Stomach (tissue), 4 donors: ENCODE measurements around the gene SIRT1.

Experiments used
- CTCF ChIP-seq, 7 experiments: fragments of 450-650 bp in 4 of 7; fragments of 200-600 bp in 3 of 7; sonication (generic) in 3 of 7; IDR thresholded peaks; one replicate each; pipeline ENCODE4 v1.5.1; 2016 to 2019; ENCODE audit warnings: antibody characterized with exemption in 7 of 7, control low read depth in 2 of 7, mild to moderate bottlenecking in 1 of 7
- EP300 ChIP-seq: sonication (generic); formaldehyde crosslinking; IDR thresholded peaks from one replicate; pipeline ENCODE4 v1.6.1; 2017; ENCODE audit warnings: antibody characterized with exemption
- POLR2A ChIP-seq, 4 donors: fragments of 450-650 bp; IDR thresholded peaks; one replicate each; pipeline ENCODE4 v1.6.1; 2016; ENCODE audit warnings: antibody characterized with exemption in 4 of 4, control low read depth in 2 of 4, mild to moderate bottlenecking in 1 of 4, moderate library complexity in 1 of 4
- POLR2AphosphoS5 ChIP-seq, 3 donors: sonication (generic); formaldehyde crosslinking; IDR thresholded peaks; one replicate each; pipeline ENCODE4 v1.6.1; 2016; ENCODE audit warnings: antibody characterized with exemption in 3 of 3

DNA sequence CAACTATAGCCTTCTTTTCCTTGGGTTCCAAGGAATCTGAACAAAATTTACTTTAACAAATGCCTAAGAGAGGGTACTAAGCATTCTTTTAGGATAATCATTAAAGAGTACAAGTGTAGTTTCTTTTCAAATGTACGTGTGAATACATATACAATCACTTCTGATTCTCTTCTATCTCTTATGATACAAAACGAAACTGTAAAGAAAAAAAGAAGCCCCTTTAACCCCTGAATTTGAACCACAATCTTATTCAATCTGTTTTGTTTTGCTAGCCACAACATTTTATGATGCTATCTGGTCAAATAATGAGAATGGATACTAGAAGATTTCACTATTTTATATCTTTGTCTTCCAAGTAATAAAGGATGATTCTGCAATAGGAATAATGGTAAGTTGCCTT lies 48.7 kb downstream of the SIRT1 start:
- no peak for TF ChIP-seq POLR2AphosphoS5 (IDR thresholded peaks at IDR 0.05)
- TF ChIP-seq CTCF (IDR thresholded peaks at IDR 0.05) = no peak
- TF ChIP-seq POLR2A (IDR thresholded peaks at IDR 0.05) = no peak
- no peak for TF ChIP-seq EP300
